ENCODE data around the gene NDUFAB1. TPM values are rescaled to one million over a fixed set of nuclear protein-coding genes. Genes with fewer than 3 reads are reported as not detected.

Gene NDUFAB1
- total RNA-seq, result 73.1 and 78.3 TPM in 2 replicates

GRCh38 chr16:23595951-23596720, at the start of gene NDUFAB1:
NDUFAB1 (minus strand) TSS chr16:23596316; CDS start chr16:23596290, 26 bp downstream.

GRCh38 chr16:23640931-23641765, 45.0 kb upstream of the NDUFAB1 start, which contains the start of the genes DCTN5 and PALB2:
DCTN5 (plus strand) TSS chr16:23641466; CDS start chr16:23641543, 77 bp downstream.
PALB2 (minus strand) TSS chr16:23641310; CDS start chr16:23641157, 153 bp downstream.

GRCh38 chr16:23556881-23557778, 39.0 kb downstream of the NDUFAB1 start, which contains the start of the genes EARS2 and UBFD1:
EARS2 (minus strand) TSS chr16:23557350; CDS start chr16:23557343, 7 bp downstream.
UBFD1 (plus strand) TSS chr16:23557727; CDS start chr16:23557743, 16 bp downstream.

Other genes with a start within 250 kb of the NDUFAB1 start
- 16.9 and 21.1 TPM in 2 replicates for gene COG7, start 143.1 kb downstream of the NDUFAB1 start, total RNA-seq
- 14.7 and 21.9 TPM in 2 replicates for gene GGA2, start 85.8 kb downstream of the NDUFAB1 start, total RNA-seq
- gene EARS2, start 39.0 kb downstream of the NDUFAB1 start, total RNA-seq, result 37.8 and 39.3 TPM in 2 replicates
- 77.2 and 85.0 TPM in 2 replicates for gene UBFD1, start 38.6 kb downstream of the NDUFAB1 start, total RNA-seq
- 15.4 and 17.0 TPM in 2 replicates for gene PALB2, start 45.0 kb upstream of the NDUFAB1 start, total RNA-seq
- 27.2 and 30.7 TPM in 2 replicates for gene DCTN5, start 45.1 kb upstream of the NDUFAB1 start, total RNA-seq
- gene PLK1, start 82.6 kb upstream of the NDUFAB1 start, total RNA-seq, result 31.6 and 46.7 TPM in 2 replicates
- gene ERN2, start 116.9 kb upstream of the NDUFAB1 start, total RNA-seq, result not detected in 2 replicates
- gene CHP2, start 158.7 kb upstream of the NDUFAB1 start, total RNA-seq, result not detected in 2 replicates
- under 0.01 TPM in 1 of 2 replicates, not detected in the other for gene PRKCB, start 239.7 kb upstream of the NDUFAB1 start, total RNA-seq